ENCODE measurements around the gene RELA. TPM values are rescaled to one million over a fixed set of nuclear protein-coding genes. Genes with fewer than 3 reads are reported as not detected.
"Not testable (repeated sequence)": the region's sequence is repeated elsewhere in the genome, so short reads cannot be mapped to it uniquely, and the experiment has no call there.

The RELA gene
- total and polyA plus RNA-seq, 7 experiments from 2014 or later: 54.6 to 303 (median 148) TPM

DNA sequence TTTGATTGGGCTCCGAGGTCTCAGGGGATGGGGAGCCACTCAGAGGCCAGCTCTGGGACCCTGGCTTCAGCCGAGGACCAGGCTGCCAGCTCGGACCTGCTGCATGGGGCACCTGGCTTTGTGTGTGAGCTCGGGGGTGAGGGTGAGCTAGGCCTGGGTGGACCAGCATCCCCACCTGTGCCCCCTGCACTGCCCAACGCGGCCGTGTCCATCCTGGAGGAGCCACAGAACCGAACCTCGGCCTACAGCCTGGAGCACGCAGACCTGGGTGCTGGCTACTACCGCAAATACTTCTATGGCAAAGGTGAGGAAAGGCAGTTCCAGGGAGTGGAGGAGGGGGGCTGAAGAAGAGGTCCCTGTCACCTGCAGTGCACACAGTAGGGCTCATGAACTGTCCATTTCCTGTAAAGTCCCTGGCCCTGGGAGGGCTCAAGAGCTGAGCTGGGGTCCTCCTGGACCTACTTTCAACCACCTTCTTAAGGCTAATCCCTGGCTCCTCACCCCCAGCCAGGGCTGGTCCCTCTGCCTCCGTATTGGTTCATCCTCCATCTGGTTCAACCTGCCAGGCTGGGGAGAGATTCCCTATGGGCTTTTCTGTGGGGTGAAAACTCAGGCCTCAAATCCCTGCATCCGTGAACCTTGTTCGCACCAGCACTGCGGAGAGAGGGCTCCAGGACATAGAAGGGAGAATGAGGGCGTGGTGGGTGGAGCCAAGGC, 21.3 kb downstream of the RELA start:
- H3K4me1 Mint-ChIP-seq: peaks cover 31 to 59% (median 56%) of the 10 kb centered on the region in 7 donors

DNA sequence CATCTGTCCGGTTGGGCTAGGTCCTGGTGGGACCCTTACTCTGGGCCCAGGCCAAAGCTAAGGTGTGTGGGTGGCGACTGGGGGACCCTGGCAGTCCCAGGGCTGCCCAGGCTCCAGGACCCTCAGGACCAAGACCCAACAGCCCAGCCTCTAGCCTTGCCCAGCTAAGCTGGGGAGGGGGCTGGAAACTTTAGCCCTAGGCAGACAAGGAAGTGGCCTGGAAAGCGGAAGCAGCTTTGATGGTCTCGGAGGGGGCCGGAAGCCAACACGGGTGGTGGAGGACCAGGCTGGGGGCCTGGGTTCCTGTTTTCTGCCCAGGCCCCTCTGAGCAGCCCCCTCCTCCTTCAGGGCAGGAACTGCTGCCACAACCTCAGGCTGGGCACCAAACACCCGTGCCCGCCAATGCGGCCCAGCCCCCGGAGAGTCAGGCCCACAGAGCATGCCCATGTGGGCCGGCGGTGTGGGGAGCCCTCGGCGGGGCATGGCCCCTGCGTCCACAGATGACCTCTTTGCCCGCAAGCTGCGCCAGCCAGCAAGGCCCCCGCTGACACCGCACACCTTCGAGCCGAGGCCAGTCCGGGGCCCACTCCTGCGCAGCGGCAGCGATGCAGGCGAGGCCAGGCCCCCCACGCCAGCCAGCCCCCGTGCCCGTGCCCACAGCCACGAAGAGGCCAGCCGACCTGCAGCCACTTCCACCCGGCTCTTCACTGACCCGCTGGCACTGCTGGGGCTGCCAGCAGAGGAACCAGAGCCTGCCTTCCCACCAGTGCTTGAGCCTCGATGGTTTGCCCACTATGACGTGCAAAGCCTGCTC, 22.0 kb downstream of the RELA start:
- Mint-ChIP-seq H3K4me1 (peaks cover 31 to 59% (median 56%) of the 10 kb centered on the region in 7 donors), H3K27me3 (no peaks in the 10 kb centered on the region), H3K27ac (peak overlapping the region; percentile 76 to 100 (median 97)), H3K36me3 (peaks cover 0 to 42% (median 4%) of the 10 kb centered on the region in 5 donors), H3K9me3 (peaks cover 0 to 2% (median 0%) of the 10 kb centered on the region in 11 donors), H3K4me3 (peak overlapping the region; percentile 89 to 99 (median 95))
- ChIA-PET POLR2A (interaction anchor here (0.7 to 10.4 kb wide), 17 partner anchors 10 to 1637 kb away, joined by 3 to 227 read pairs (median 5); partner anchors contain the start of genes CCDC85B, FAM89B, MALAT1 and PCNX3), CTCF (interaction anchor here (0.6 to 1.2 kb wide), 4 partner anchors 9 to 71 kb away, joined by 3 to 5 read pairs (median 3); partner anchors contain the start of gene KAT5)
- H3K27ac ChIP-seq (ENCODE audit: low read depth, low read length): peak overlapping the region; percentile 97
- H3K27me3 ChIP-seq (ENCODE audit: control insufficient read depth in 2 of 2, insufficient read depth in 2 of 2, low read length in 2 of 2): no peaks in the 10 kb centered on the region
- peak; percentile 11 for ATAC-seq
- peak in 7 of 9 donors; percentile 38 to 46 (median 45) for DNase-seq
- intact Hi-C loops (cut with micrococcal nuclease): loop anchor here in 1 of 2 donors (1.0 kb wide), 1 partner anchor 233 kb away; no protein-coding TSS in a partner anchor
- peak overlapping the region; percentile 90 for H3K4me3 ChIP-seq (ENCODE audit: low read length)
- H3K36me3 ChIP-seq (ENCODE audit: control insufficient read depth in 2 of 3, insufficient read depth in 3 of 3, low read length in 3 of 3): peaks cover 16 to 68% (median 17%) of the 10 kb centered on the region in 3 experiments
- H3K4me1 ChIP-seq (ENCODE audit: control insufficient read depth in 2 of 2, insufficient read depth in 2 of 2, low read length in 2 of 2): peaks cover 54 to 62% of the 10 kb centered on the region in 2 donors
- H3K9me3 ChIP-seq (ENCODE audit: control insufficient read depth in 2 of 3, low read length in 3 of 3): no peaks in the 10 kb centered on the region

More for the DNA sequence above, 21.3 kb downstream of the RELA start:
- peaks cover 54 to 62% of the 10 kb centered on the region in 2 donors for H3K4me1 ChIP-seq (ENCODE audit: control insufficient read depth in 2 of 2, insufficient read depth in 2 of 2, low read length in 2 of 2)
- H3K4me3 ChIP-seq (ENCODE audit: low read length): peak overlapping the region; percentile 90
- H3K9me3 Mint-ChIP-seq: peaks cover 0 to 2% (median 0%) of the 10 kb centered on the region in 11 donors
- H3K27me3 ChIP-seq (ENCODE audit: control insufficient read depth in 2 of 2, insufficient read depth in 2 of 2, low read length in 2 of 2): no peaks in the 10 kb centered on the region
- no peak for DNase-seq
- H3K4me3 Mint-ChIP-seq: peak overlapping the region; percentile 73 to 99 (median 91)
- peak overlapping the region; percentile 97 for H3K27ac ChIP-seq (ENCODE audit: low read depth, low read length)
- H3K36me3 ChIP-seq (ENCODE audit: control insufficient read depth in 2 of 3, insufficient read depth in 3 of 3, low read length in 3 of 3): peaks cover 16 to 68% (median 22%) of the 10 kb centered on the region in 3 experiments
- ChIA-PET POLR2A (interaction anchor here (0.7 to 10.4 kb wide), 7 partner anchors 13 to 155 kb away, joined by 3 to 227 read pairs (median 5); partner anchors contain the start of genes FAM89B, PCNX3 and RELA), CTCF (interaction anchor here (1.1 to 1.2 kb wide), 2 partner anchors 15 to 70 kb away, joined by 3 to 5 read pairs; partner anchors contain the start of gene KAT5)
- H3K27me3 Mint-ChIP-seq: no peaks in the 10 kb centered on the region
- intact Hi-C loops (cut with micrococcal nuclease): no loop called here
- no peak for ATAC-seq
- peaks cover 0 to 42% (median 4%) of the 10 kb centered on the region in 5 donors for H3K36me3 Mint-ChIP-seq
- H3K27ac Mint-ChIP-seq: peak overlapping the region; percentile 73 to 97 (median 91)
- H3K9me3 ChIP-seq (ENCODE audit: control insufficient read depth in 2 of 3, low read length in 3 of 3): no peaks in the 10 kb centered on the region

DNA sequence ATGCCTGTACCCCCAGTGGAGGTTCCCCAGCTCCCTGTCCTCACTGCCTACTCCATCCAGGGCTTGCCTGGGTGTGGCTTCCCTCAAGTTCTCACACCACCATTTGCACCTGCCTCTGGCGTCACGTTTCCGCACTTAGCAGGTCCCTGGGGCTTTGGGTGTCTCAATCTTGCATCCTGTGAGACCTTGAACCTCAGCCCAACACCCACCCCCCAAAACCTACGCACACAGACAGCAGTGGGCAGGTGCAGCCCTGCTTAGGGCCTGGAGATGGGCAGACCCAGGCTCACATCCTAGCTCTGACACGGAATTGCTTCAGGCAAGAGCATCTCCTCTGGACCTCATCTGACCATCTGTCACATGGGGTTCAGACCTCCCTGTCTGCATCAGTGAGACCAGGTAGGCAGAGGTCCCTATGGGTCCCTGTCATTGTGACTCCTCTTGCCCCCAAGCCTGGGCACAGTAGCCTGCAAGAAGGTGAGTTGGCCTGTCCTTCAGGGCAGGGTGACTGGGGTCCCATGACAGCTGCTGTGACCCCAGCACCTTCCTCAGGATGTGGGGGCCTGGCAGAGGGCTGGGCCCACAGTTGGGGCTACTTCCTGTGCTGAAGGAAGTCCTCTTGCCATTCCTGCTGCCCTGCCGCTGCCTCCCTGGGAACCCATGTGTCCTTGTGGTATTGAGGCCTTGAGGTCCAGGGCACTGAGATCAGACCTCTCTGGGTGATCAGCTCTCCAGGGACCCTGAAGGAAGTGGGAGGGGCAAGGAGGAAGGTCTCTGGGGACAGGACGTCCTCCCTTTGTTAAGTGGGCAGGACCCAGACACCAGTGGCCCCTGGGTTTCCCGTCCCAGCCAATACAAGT, 22.9 kb downstream of the RELA start:
- Histone ChIP-seq H3K9me3 (ENCODE audit: control insufficient read depth in 2 of 3, low read length in 3 of 3) (no peaks in the 10 kb centered on the region), H3K27ac (ENCODE audit: low read depth, low read length) (peak overlapping the region; percentile 97), H3K4me3 (ENCODE audit: low read length) (peak overlapping the region; percentile 90), H3K36me3 (ENCODE audit: control insufficient read depth in 2 of 3, insufficient read depth in 3 of 3, low read length in 3 of 3) (peaks cover 10 to 68% (median 11%) of the 10 kb centered on the region in 3 experiments), H3K4me1 (ENCODE audit: control insufficient read depth in 2 of 2, insufficient read depth in 2 of 2, low read length in 2 of 2) (peaks cover 54 to 62% of the 10 kb centered on the region in 2 donors), H3K27me3 (ENCODE audit: control insufficient read depth in 2 of 2, insufficient read depth in 2 of 2, low read length in 2 of 2) (no peaks in the 10 kb centered on the region)
- Mint-ChIP-seq H3K4me1 (peaks cover 32 to 59% (median 53%) of the 10 kb centered on the region in 7 donors), H3K27ac (peak overlapping the region; percentile 76 to 100 (median 97)), H3K36me3 (peaks cover 0 to 46% (median 4%) of the 10 kb centered on the region in 5 donors), H3K27me3 (no peaks in the 10 kb centered on the region), H3K9me3 (peaks cover 0 to 2% (median 0%) of the 10 kb centered on the region in 11 donors), H3K4me3 (peak overlapping the region; percentile 89 to 99 (median 95))
- intact Hi-C loops (cut with micrococcal nuclease): loop anchor here in 1 of 2 donors (1.0 to 2.0 kb wide), 2 partner anchors 65 to 233 kb away; no protein-coding TSS in a partner anchor
- ATAC-seq (peak; percentile 83), DNase-seq (peak in 8 of 9 donors; percentile 51 to 90 (median 89))
- POLR2A ChIA-PET: interaction anchor here (0.7 to 10.4 kb wide), 17 partner anchors 9 to 1638 kb away, joined by 3 to 227 read pairs (median 6); partner anchors contain the start of genes CCDC85B, EHBP1L1, FAM89B and MALAT1
- CTCF ChIA-PET: interaction anchor here (0.6 to 2.9 kb wide), 3 partner anchors 9 to 17 kb away, joined by 3 to 9 read pairs (median 3); no protein-coding TSS in a partner anchor

DNA sequence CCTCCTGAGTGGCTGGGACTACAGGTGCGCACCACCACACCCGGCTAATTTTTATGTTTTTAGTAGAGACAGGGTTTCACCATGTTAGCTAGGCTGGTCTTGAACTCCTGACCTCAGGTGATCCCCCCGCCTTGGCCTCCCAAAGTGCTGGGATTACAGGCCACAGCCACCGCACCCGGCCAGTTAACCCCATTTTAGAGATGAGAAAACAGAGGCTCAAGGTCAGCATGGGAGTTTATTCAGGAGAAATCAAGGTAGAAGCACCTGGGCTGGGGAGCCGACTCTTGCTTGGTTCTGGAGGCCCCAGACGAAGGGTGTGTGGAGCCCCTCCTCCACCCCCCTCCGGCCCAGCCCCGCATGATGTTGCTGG, 23.5 kb downstream of the RELA start:
- CTCF ChIA-PET: interaction anchor here (2.9 kb wide), 1 partner anchor 13 kb away, joined by 9 read pairs; no protein-coding TSS in a partner anchor
- ATAC-seq: not testable (repeated sequence)
- peak overlapping the region; percentile 90 for H3K4me3 ChIP-seq (ENCODE audit: low read length)

DNA sequence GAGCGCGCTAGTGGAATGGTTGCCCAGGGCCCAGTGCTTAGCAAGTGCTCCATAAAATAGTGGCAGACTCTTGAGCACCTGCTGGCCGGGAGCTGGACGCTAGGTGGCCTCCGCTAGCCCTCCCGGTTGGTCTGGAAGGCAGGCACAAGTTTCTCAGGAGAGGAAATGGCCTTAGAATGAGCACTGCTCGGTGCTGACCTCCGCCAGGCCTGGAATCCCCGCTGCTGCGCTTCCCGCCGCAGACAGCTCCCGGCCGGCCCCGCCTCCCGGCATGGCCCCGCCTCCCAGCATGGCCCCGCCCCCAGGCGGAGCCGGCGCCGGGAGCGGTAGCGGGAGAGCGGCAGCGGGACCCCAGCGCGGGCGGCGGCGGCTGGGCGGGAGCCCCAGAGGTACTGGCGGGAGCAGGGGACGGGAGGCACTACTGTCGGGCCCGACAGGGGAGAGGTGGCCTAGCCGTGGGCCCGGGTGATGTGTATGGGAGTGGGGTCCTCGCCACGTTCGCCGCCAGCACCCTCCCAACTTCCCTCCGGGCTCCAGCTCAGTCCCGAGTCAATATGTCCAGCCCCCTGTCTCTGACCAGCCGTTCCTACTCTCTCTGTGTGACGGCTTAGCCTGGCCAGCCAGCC, 24.8 kb downstream of the RELA start, which contains the start of gene SIPA1:
Gene SIPA1, plus strand, starts transcription at position 308 of the 626 bp plus-strand sequence. CDS start 2,821 bp downstream, outside the sequence.
- Mint-ChIP-seq H3K27me3 (no peaks in the 10 kb centered on the region), H3K27ac (peak within 1 kb of the TSS; percentile 76 to 100 (median 97)), H3K4me1 (peaks cover 26 to 52% (median 47%) of the 10 kb centered on the region in 7 donors), H3K9me3 (no peaks in the 10 kb centered on the region), H3K4me3 (peak within 1 kb of the TSS; percentile 89 to 99 (median 95)), H3K36me3 (peaks cover 0 to 35% (median 4%) of the 10 kb centered on the region in 5 donors)
- Histone ChIP-seq H3K9me3 (ENCODE audit: control insufficient read depth in 2 of 3, low read length in 3 of 3) (no peaks in the 10 kb centered on the region), H3K27ac (ENCODE audit: low read depth, low read length) (peak within 1 kb of the TSS; percentile 97), H3K4me3 (ENCODE audit: low read length) (peak within 1 kb of the TSS; percentile 90), H3K4me1 (ENCODE audit: control insufficient read depth in 2 of 2, insufficient read depth in 2 of 2, low read length in 2 of 2) (peaks cover 45 to 58% of the 10 kb centered on the region in 2 donors), H3K36me3 (ENCODE audit: control insufficient read depth in 2 of 3, insufficient read depth in 3 of 3, low read length in 3 of 3) (peaks cover 0 to 58% (median 0%) of the 10 kb centered on the region in 3 experiments), H3K27me3 (ENCODE audit: control insufficient read depth in 2 of 2, insufficient read depth in 2 of 2, low read length in 2 of 2) (no peaks in the 10 kb centered on the region)
- CTCF ChIA-PET: interaction anchor here (0.6 to 2.9 kb wide), 3 partner anchors 12 to 1844 kb away, joined by 3 to 9 read pairs (median 4); no protein-coding TSS in a partner anchor
- POLR2A ChIA-PET: interaction anchor here (0.6 to 10.4 kb wide), 12 partner anchors 11 to 1288 kb away, joined by 3 to 227 read pairs (median 6); partner anchors contain the start of genes EHBP1L1, FAM89B, KAT5 and PCNX3
- intact Hi-C loops (cut with micrococcal nuclease): loop anchor here (1.0 to 2.0 kb wide), 5 partner anchors 14 to 220 kb away; partner anchors contain the start of genes PCNX3 (in 2 of the 2) and CFL1 (in 1 of the 2)
- ATAC-seq (peak; percentile 62), DNase-seq (peak; percentile 57 to 93 (median 74))

More for the DNA sequence above, 23.5 kb downstream of the RELA start:
- Histone ChIP-seq H3K27ac (ENCODE audit: low read depth, low read length) (peak overlapping the region; percentile 97), H3K4me1 (ENCODE audit: control insufficient read depth in 2 of 2, insufficient read depth in 2 of 2, low read length in 2 of 2) (peaks cover 54 to 59% of the 10 kb centered on the region in 2 donors), H3K36me3 (ENCODE audit: control insufficient read depth in 2 of 3, insufficient read depth in 3 of 3, low read length in 3 of 3) (peaks cover 3 to 68% (median 7%) of the 10 kb centered on the region in 3 experiments)
- H3K27me3 ChIP-seq (ENCODE audit: control insufficient read depth in 2 of 2, insufficient read depth in 2 of 2, low read length in 2 of 2); H3K27me3 Mint-ChIP-seq; H3K9me3 ChIP-seq (ENCODE audit: control insufficient read depth in 2 of 3, low read length in 3 of 3); DNase-seq; H3K9me3 Mint-ChIP-seq: not testable (repeated sequence)
- POLR2A ChIA-PET: interaction anchor here (0.7 to 10.4 kb wide), 14 partner anchors 8 to 256 kb away, joined by 4 to 227 read pairs (median 8); partner anchors contain the start of genes EHBP1L1, FAM89B, MALAT1 and PCNX3
- intact Hi-C loops (cut with micrococcal nuclease): loop anchor here in 1 of 2 donors (2.0 kb wide), 1 partner anchor 64 kb away; no protein-coding TSS in a partner anchor
- H3K4me3 Mint-ChIP-seq: peak overlapping the region; percentile 89 to 99 (median 95)
- peaks cover 0 to 43% (median 4%) of the 10 kb centered on the region in 5 donors for H3K36me3 Mint-ChIP-seq
- peaks cover 30 to 57% (median 49%) of the 10 kb centered on the region in 7 donors for H3K4me1 Mint-ChIP-seq
- peak overlapping the region; percentile 76 to 100 (median 97) for H3K27ac Mint-ChIP-seq
